ENCODE measurements around the gene NHLRC1. TPM values are rescaled to one million over a fixed set of nuclear protein-coding genes. Genes with fewer than 3 reads are reported as not detected.

NHLRC1 gene
- total and polyA plus RNA-seq, 2 of the 8 experiments (the other 6 are each of a cell fraction or from before 2014, with no cell fraction given): 0.57 to 0.58 TPM

DNA sequence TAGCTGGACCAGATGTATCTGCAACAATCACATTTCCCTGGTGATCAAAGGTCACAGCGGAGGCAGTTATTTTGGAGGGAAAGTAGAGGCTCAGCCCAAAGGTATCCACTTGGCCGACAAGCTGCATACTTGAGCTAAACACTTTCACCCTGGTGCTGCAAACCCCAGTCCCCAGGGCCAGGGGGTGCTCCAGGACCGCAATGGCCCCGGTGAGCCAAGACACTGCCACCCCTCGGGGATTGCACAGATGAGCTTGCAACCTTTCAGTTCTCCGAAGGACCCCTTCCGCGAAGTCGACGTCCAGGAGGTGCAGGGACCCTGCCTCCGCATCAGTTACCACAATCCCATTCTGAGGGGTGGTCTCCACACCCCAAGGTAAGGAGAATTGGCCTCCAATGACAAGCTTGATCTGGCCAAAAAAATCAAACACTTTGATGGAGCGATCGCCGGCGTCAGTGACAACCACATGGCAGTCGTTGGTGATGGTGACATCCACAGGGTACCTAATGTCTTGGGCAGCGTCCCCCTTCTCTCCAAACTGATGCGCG lies 823 bp downstream of the NHLRC1 start:
- H3K4me2 ChIP-seq (ENCODE audit: insufficient read depth in 1 of 2, low read depth in 2 of 2, low read length in 2 of 2): peak overlapping the region in 1 of 2 experiments; percentile 20; a peak in 1 of 4 replicates
- peak overlapping the region; percentile 64; the same call in 1 of the 2 replicates for H2BK12ac ChIP-seq (ENCODE audit: low read depth, low read length)
- H4K5ac ChIP-seq (ENCODE audit: insufficient read length, low read depth, low read length): no peak overlapping the region
- peak; percentile 39 to 63 for DNase-seq (ENCODE audit: low read depth in 1 of 2, low spot score in 2 of 2)
- H3K36me3 ChIP-seq (ENCODE audit: control insufficient read depth in 2 of 4, insufficient read depth in 4 of 4, low read length in 3 of 4): no peaks in the 10 kb centered on the region
- H3K23ac ChIP-seq (ENCODE audit: insufficient read length): no peak overlapping the region
- H3K4me3 ChIP-seq (ENCODE audit: extremely low read depth in 1 of 4, insufficient read depth in 2 of 4, low read depth in 3 of 4, low read length in 4 of 4): no peak overlapping the region
- no peak overlapping the region for H3K4ac ChIP-seq (replicated peaks; ENCODE audit: insufficient read length, low read depth, low read length)
- H2BK5ac ChIP-seq (ENCODE audit: low read depth, low read length): 0 out of 2 replicates have a peak overlapping the region, but pooled peaks have one; percentile 19
- no peak overlapping the region for H3K56ac ChIP-seq (replicated peaks; ENCODE audit: insufficient read length, low read depth, low read length)
- POLR2A ChIA-PET (ENCODE audit: partially characterized antibody): interaction anchor here (1.2 kb wide), 1 partner anchor 64 kb away, joined by 3 read pairs; no protein-coding TSS in a partner anchor
- H3K9ac ChIP-seq (replicated peaks in 1 of 4; ENCODE audit: extremely low read depth in 1 of 4, low read depth in 3 of 4, low read length in 3 of 4): no peak overlapping the region
- no peak overlapping the region for H2AFZ ChIP-seq (ENCODE audit: low read length)
- FAIRE-seq: no peak
- no peak overlapping the region for H2BK120ac ChIP-seq (replicated peaks; ENCODE audit: low read depth, low read length)
- peaks cover 0 to 4% of the 10 kb centered on the region in 2 experiments; a peak in 1 of 4 replicates for H3K9me3 ChIP-seq (ENCODE audit: insufficient read depth in 2 of 2, low read depth in 1 of 2, low read length in 1 of 2)
- peaks cover 0 to 7% (median 3%) of the 10 kb centered on the region in 4 experiments; a peak in 4 of 7 replicates for H3K4me1 ChIP-seq (replicated peaks in 1 of 4; ENCODE audit: control insufficient read depth in 3 of 4, insufficient read depth in 4 of 4, low read length in 3 of 4)
- WGBS, 2 experiments (ENCODE audit: extremely low coverage in 1 of 2, insufficient coverage in 1 of 2, insufficient read length in 1 of 2, insufficient replicate concordance in 2 of 2, low coverage in 1 of 2, low lambda C conversion rate in 2 of 2, missing lambda C conversion rate in 1 of 2): 88% methylated on average over 19 of the region's 19 CpGs; no CpG with 5 or more reads in 1 of the 2 experiments
- no peak overlapping the region for H3K18ac ChIP-seq (ENCODE audit: extremely low read depth, low read length)
- H3K79me1 ChIP-seq (ENCODE audit: low read depth, low read length): no peaks in the 10 kb centered on the region
- no peak overlapping the region for H3K27ac ChIP-seq (ENCODE audit: low read depth, low read length)
- H2AK5ac ChIP-seq (ENCODE audit: low read depth, low read length): no peak overlapping the region
- no peak overlapping the region for H4K91ac ChIP-seq (replicated peaks; ENCODE audit: insufficient read length, low read length)
- no peak overlapping the region for H2BK20ac ChIP-seq (ENCODE audit: low read length)
- H3K79me2 ChIP-seq (ENCODE audit: control insufficient read depth in 1 of 2, insufficient read depth in 2 of 2, low read length in 2 of 2): no peaks in the 10 kb centered on the region
- H3K27me3 ChIP-seq (replicated peaks in 1 of 4; ENCODE audit: control insufficient read depth in 3 of 4, extremely low read depth in 1 of 4, insufficient read depth in 3 of 4, low read length in 3 of 4): peaks cover 0 to 20% (median 12%) of the 10 kb centered on the region in 4 experiments; a peak in 5 of 7 replicates
- H4K20me1 ChIP-seq (replicated peaks in 1 of 2; ENCODE audit: control insufficient read depth in 1 of 2, insufficient read depth in 2 of 2, low read length in 2 of 2): no peaks in the 10 kb centered on the region
- CTCF ChIA-PET (ENCODE audit: partially characterized antibody): interaction anchor here (0.6 to 3.5 kb wide), 56 partner anchors 8 to 780 kb away, joined by 3 to 24 read pairs (median 4); partner anchors contain the start of gene DEK
- H4K8ac ChIP-seq (ENCODE audit: extremely low read depth, insufficient read depth, low read length): peak overlapping the region; percentile 86; the same call in 1 of the 2 replicates
- peaks cover 3% of the 10 kb centered on the region; the same call in 1 of the 2 replicates for H3K23me2 ChIP-seq (ENCODE audit: low read depth, low read length)
- no peak overlapping the region for H2BK15ac ChIP-seq (ENCODE audit: low read length)
- H3K14ac ChIP-seq (ENCODE audit: insufficient read length): no peak overlapping the region
- TF ChIP-seq, protein P1, sequence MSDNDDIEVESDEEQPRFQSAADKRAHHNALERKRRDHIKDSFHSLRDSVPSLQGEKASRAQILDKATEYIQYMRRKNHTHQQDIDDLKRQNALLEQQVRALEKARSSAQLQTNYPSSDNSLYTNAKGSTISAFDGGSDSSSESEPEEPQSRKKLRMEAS (IDR thresholded peaks at IDR 0.05): 0 out of 2 replicates have a peak, but pooled peaks have one; percentile 33
- TF ChIP-seq RAD21 (IDR thresholded peaks at IDR 0.05 in 1 of 2, conservative IDR thresholded peaks at IDR 0.05 in 1 of 2; ENCODE audit: low read depth in 2 of 2, low read length in 2 of 2): peak; percentile 81 to 87
- no peak for TF ChIP-seq CHD2 (IDR thresholded peaks at IDR 0.05; ENCODE audit: low read length)
- TF ChIP-seq CTBP2 (IDR thresholded peaks at IDR 0.05; ENCODE audit: borderline replicate concordance, insufficient read depth, insufficient read length, low read length): no peak
- TF ChIP-seq TEAD4 (IDR thresholded peaks at IDR 0.05; ENCODE audit: low read depth, low read length): no peak
- TF ChIP-seq MAFK (IDR thresholded peaks at IDR 0.05; ENCODE audit: low read depth, low read length): no peak
- no peak for TF ChIP-seq TCF12 (IDR thresholded peaks at IDR 0.05; ENCODE audit: low read depth, low read length)
- TF ChIP-seq YY1 (IDR thresholded peaks at IDR 0.05; ENCODE audit: low read depth, low read length): no peak
- TF ChIP-seq TBP (IDR thresholded peaks at IDR 0.05; ENCODE audit: low read depth, low read length): no peak
- no peak for TF ChIP-seq KDM4A (IDR thresholded peaks at IDR 0.05; ENCODE audit: low read depth, low read length, severe bottlenecking)
- no peak for TF ChIP-seq SRF (IDR thresholded peaks at IDR 0.05; ENCODE audit: low read depth, low read length)
